Activated T-cell treated with anti-CD3 and anti-CD28 coated beads, Interleukin-2, amount 50 U/mL, for 24 hours (primary cell): Measurements from ENCODE around the gene RXRA.
"Not testable (repeated sequence)": the region's sequence is repeated elsewhere in the genome, so short reads cannot be mapped to it uniquely, and the experiment has no call there.

Source experiments
- DNase-seq: peaks from one replicate; pipeline ENCODE4 v3.0.0-alpha.2; 2020
- H3K27ac Mint-ChIP-seq: 2 replicates; pipeline ENCODE4 v1.8.0; 2020; ENCODE audit warnings: mild to moderate bottlenecking, mixed read lengths
- H3K27me3 Mint-ChIP-seq: 2 replicates; pipeline ENCODE4 v1.8.0; 2020; ENCODE audit warnings: mixed read lengths
- H3K36me3 Mint-ChIP-seq: 2 replicates; pipeline ENCODE4 v1.8.0; 2020; ENCODE audit warnings: low read depth, mixed read lengths
- H3K4me1 Mint-ChIP-seq: 2 replicates; pipeline ENCODE4 v1.8.0; 2020; ENCODE audit warnings: low read depth, mixed read lengths
- H3K4me3 Mint-ChIP-seq: 2 replicates; pipeline ENCODE4 v1.8.0; 2020; ENCODE audit warnings: mild to moderate bottlenecking, moderate library complexity, mixed read lengths
- H3K9me3 Mint-ChIP-seq: 2 replicates; pipeline ENCODE4 v1.8.0; 2020; ENCODE audit warnings: mixed read lengths

Gene RXRA

DNA sequence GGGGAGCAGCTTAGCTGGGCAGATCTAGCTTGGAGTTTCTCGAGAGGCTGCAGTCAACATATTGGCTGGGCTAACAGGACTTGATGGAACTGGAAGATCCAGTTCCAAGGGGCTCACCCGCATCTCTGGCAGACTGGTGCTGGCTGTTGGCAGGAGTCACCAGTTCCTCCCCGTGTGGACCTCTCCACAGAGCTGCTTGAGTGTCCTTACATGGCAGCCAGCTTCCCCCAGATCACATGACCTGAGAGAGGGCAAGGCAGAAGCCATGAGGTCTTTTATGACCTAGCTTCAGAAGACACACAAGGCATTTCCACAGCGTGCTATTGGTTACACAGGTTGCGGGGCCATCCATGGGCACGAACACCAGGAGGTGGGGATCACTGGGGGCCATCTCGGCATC lies 26.4 kb upstream of the RXRA start:
- no peak for DNase-seq
- H3K9me3 Mint-ChIP-seq, result no peaks in the 10 kb centered on the region
- H3K4me3 Mint-ChIP-seq, result no peak overlapping the region
- H3K27ac Mint-ChIP-seq, result no peak overlapping the region
- H3K36me3 Mint-ChIP-seq, result no peaks in the 10 kb centered on the region
- H3K27me3 Mint-ChIP-seq, result peaks cover 7% of the 10 kb centered on the region
- peaks cover 10% of the 10 kb centered on the region for H3K4me1 Mint-ChIP-seq

- Mint-ChIP-seq H3K36me3 (no peaks in the 10 kb centered on the region), H3K27ac (no peak overlapping the region), H3K9me3 (no peaks in the 10 kb centered on the region), H3K4me3 (no peak overlapping the region), H3K27me3 (peaks cover 7% of the 10 kb centered on the region), H3K4me1 (peaks cover 10% of the 10 kb centered on the region)
- peak; percentile 64 for DNase-seq
Observed at GRCh38 chr9:134301387-134302129, 24.7 kb upstream of the RXRA start.

GRCh38 chr9:134302130-134302817 lies 24.0 kb upstream of the RXRA start:
- peaks cover 9% of the 10 kb centered on the region for H3K27me3 Mint-ChIP-seq

GRCh38 chr9:134303601-134304000 lies 22.7 kb upstream of the RXRA start:
- H3K27ac Mint-ChIP-seq, result no peak overlapping the region
- DNase-seq, result no peak
- no peak overlapping the region for H3K4me3 Mint-ChIP-seq
- H3K9me3 Mint-ChIP-seq, result no peaks in the 10 kb centered on the region
- no peaks in the 10 kb centered on the region for H3K36me3 Mint-ChIP-seq
- peaks cover 13% of the 10 kb centered on the region for H3K27me3 Mint-ChIP-seq
- H3K4me1 Mint-ChIP-seq, result peaks cover 10% of the 10 kb centered on the region

More at GRCh38 chr9:134302130-134302817, 24.0 kb upstream of the RXRA start:
- Mint-ChIP-seq H3K27ac (no peak overlapping the region), H3K4me1 (peaks cover 10% of the 10 kb centered on the region), H3K9me3 (no peaks in the 10 kb centered on the region), H3K4me3 (no peak overlapping the region), H3K36me3 (no peaks in the 10 kb centered on the region)
- no peak for DNase-seq

DNA sequence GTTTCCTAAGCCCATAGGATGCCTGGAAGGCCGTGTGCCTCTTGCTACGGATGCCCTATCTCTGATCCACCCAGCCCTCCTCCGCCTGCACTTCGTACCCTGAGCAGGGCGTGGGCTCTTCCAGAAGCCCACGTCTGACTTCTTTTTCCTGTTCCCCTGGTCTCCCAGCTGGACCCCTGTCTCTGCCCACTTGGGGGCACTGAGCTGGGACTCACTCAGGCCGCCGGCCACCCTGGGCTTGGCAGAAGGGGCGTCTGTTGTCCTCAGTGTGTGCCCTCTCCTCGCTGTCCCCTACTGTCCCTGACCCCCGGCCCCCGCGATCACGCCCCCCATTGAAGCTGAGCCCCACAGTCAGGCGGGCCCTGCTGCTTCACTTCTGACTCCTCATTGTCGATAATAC lies 22.0 kb upstream of the RXRA start:
- Mint-ChIP-seq H3K9me3 (no peaks in the 10 kb centered on the region), H3K4me1 (peaks cover 10% of the 10 kb centered on the region), H3K27ac (no peak overlapping the region), H3K4me3 (no peak overlapping the region), H3K36me3 (no peaks in the 10 kb centered on the region), H3K27me3 (peaks cover 13% of the 10 kb centered on the region)
- no peak for DNase-seq

DNA sequence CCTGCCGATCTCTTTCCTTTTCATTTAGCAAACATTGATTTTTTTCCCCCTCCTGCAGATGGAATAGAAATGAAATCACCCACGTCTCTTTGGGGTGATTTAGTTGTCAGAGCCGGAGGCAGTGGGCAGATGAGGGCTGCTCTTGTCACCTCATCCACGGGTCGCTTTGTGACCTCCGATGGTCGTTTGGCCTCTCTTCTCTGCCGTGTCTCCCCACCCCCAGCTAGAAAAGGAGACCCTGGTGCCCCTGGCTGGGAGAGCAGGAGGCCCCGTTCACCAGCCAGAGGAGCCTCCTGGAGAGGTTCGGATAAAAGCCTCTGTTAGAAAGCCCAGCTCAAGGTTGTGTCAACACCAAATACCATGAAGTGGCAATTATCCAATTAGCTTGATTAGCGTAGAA lies 21.6 kb upstream of the RXRA start:
- Mint-ChIP-seq H3K9me3 (no peaks in the 10 kb centered on the region), H3K27ac (no peak overlapping the region), H3K4me3 (no peak overlapping the region), H3K27me3 (peaks cover 13% of the 10 kb centered on the region), H3K4me1 (peaks cover 10% of the 10 kb centered on the region), H3K36me3 (no peaks in the 10 kb centered on the region)
- no peak for DNase-seq

GRCh38 chr9:134305533-134305932 lies 20.7 kb upstream of the RXRA start:
- no peaks in the 10 kb centered on the region for H3K9me3 Mint-ChIP-seq
- H3K4me1 Mint-ChIP-seq, result peaks cover 10% of the 10 kb centered on the region

DNA sequence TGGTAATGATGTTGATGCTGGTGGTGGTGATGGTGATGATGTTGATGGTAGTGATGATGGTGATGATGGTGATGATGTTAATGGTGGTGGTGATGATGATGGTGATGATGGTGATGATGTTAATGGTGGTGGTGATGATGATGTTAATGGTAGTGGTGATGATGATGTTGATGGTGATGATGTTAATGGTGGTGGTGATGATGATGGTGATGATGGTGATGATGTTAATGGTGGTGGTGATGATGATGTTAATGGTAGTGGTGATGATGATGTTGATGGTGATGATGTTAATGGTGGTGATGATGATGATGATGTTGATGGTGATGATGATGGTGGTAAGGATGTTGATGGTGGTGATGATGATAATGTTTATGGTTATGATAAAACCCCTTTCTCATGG lies 20.2 kb upstream of the RXRA start:
- not testable (repeated sequence) for H3K4me1 Mint-ChIP-seq, H3K4me3 Mint-ChIP-seq, H3K27ac Mint-ChIP-seq

More at GRCh38 chr9:134305533-134305932, 20.7 kb upstream of the RXRA start:
- no peak overlapping the region for H3K27ac Mint-ChIP-seq
- no peaks in the 10 kb centered on the region for H3K36me3 Mint-ChIP-seq
- H3K4me3 Mint-ChIP-seq, result no peak overlapping the region
- peaks cover 5% of the 10 kb centered on the region for H3K27me3 Mint-ChIP-seq
- DNase-seq, result no peak

GRCh38 chr9:134306636-134307600 lies 19.3 kb upstream of the RXRA start:
- peaks cover 2% of the 10 kb centered on the region for H3K4me1 Mint-ChIP-seq

More for the DNA sequence above, 20.2 kb upstream of the RXRA start:
- not testable (repeated sequence) for H3K9me3 Mint-ChIP-seq, H3K27me3 Mint-ChIP-seq, H3K36me3 Mint-ChIP-seq, DNase-seq

DNA sequence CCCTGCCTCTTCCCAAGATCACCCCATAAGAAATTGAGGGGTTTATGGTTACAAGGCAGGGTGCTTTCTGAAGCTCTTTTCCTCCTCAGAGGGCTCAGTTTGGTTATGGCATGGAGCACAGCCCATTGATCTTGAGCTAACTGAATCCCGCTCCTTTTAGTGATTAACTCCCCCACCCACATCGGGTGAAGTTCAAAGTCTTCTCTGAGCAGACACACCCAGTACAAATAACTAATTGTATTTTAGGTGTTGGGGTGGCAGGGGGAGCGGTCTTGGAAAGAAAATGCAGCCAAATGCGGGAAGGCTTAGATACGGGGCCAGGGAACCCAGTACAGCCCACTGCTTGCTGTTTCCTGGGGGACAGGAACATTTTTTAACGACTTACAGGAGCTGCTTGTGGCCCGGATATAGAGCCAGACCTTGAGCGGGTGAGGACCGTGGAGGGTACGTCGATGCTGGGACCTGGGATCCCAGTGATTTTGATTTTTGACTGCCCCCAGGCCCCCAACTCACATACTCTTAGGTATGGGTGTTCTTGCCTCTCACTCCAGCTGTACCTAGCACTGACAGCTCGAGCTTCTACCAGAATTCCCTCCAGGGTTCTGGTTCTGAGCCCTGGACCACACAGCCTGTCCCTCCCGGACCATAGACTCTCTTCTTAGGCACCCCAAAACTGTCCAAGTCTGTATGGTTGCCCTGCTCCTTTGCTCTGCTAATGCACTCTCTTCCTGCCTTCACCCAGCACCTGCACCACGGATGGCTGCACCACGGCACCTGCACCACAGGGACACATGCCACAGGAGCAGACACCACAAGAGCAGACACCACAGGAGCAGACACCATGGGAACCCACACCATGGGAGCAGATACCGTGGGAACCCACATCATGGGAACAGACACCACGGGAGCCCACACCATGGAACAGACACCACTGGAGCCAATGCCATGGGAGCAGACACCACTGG lies 18.3 kb upstream of the RXRA start:
- Mint-ChIP-seq H3K36me3 (no peaks in the 10 kb centered on the region), H3K4me1 (no peaks in the 10 kb centered on the region), H3K27me3 (peaks cover 11% of the 10 kb centered on the region), H3K9me3 (no peaks in the 10 kb centered on the region), H3K27ac (no peak overlapping the region), H3K4me3 (no peak overlapping the region)
- no peak for DNase-seq

More at GRCh38 chr9:134306636-134307600, 19.3 kb upstream of the RXRA start:
- H3K27me3 Mint-ChIP-seq, result peaks cover 9% of the 10 kb centered on the region
- no peak overlapping the region for H3K4me3 Mint-ChIP-seq
- no peaks in the 10 kb centered on the region for H3K36me3 Mint-ChIP-seq
- DNase-seq, result no peak
- H3K27ac Mint-ChIP-seq, result no peak overlapping the region
- H3K9me3 Mint-ChIP-seq, result no peaks in the 10 kb centered on the region

- H3K36me3 Mint-ChIP-seq, DNase-seq: not testable (repeated sequence)
Observed at GRCh38 chr9:134308639-134309220, 17.5 kb upstream of the RXRA start.

GRCh38 chr9:134313470-134313869 lies 12.8 kb upstream of the RXRA start:
- H3K36me3 Mint-ChIP-seq, result no peaks in the 10 kb centered on the region
- no peak overlapping the region for H3K27ac Mint-ChIP-seq
- no peaks in the 10 kb centered on the region for H3K4me1 Mint-ChIP-seq
- peaks cover 8% of the 10 kb centered on the region for H3K27me3 Mint-ChIP-seq
- H3K9me3 Mint-ChIP-seq, result no peaks in the 10 kb centered on the region
- no peak overlapping the region for H3K4me3 Mint-ChIP-seq
- no peak for DNase-seq

More at GRCh38 chr9:134308639-134309220, 17.5 kb upstream of the RXRA start:
- not testable (repeated sequence) for H3K4me3 Mint-ChIP-seq, H3K4me1 Mint-ChIP-seq, H3K27ac Mint-ChIP-seq, H3K9me3 Mint-ChIP-seq
- H3K27me3 Mint-ChIP-seq, result peaks cover 11% of the 10 kb centered on the region
